GM20431 (cell line): ENCODE data around the gene ADGRG1.

Experiments
- in situ Hi-C: fragments of 300-500 bp; cut with MseI, MboI; formaldehyde crosslinking; loops from one replicate; pipeline ENCODE4 v1.15.0; 2020; ENCODE audit warnings: low sequenced_read_pairs; ENCODE audit not compliant: unreplicated experiment

ADGRG1 gene

DNA sequence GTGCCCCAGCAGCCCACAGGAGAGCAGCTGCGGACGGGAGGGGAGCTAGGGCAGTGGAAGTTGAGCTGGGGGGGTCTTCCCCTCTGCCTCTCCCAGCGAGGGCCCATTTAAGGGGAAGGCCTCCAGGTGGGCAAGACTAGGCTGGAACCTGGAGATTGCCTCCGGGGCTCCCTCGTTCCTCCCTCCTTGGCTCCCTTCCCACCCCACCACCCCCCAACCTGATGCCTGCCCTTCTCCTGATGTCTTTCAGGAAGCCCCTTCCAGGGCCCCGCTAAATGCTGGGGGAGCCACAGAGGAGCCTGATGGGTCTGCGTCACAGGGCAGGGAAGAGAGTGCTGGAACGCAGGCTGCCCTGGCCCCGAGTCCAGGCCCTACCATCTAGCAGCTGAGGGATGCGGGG is 16.7 kb downstream of the ADGRG1 start:
- in situ Hi-C loops: loop anchor here (10.0 kb wide), 1 partner anchor 50 kb away; no protein-coding TSS in a partner anchor

DNA sequence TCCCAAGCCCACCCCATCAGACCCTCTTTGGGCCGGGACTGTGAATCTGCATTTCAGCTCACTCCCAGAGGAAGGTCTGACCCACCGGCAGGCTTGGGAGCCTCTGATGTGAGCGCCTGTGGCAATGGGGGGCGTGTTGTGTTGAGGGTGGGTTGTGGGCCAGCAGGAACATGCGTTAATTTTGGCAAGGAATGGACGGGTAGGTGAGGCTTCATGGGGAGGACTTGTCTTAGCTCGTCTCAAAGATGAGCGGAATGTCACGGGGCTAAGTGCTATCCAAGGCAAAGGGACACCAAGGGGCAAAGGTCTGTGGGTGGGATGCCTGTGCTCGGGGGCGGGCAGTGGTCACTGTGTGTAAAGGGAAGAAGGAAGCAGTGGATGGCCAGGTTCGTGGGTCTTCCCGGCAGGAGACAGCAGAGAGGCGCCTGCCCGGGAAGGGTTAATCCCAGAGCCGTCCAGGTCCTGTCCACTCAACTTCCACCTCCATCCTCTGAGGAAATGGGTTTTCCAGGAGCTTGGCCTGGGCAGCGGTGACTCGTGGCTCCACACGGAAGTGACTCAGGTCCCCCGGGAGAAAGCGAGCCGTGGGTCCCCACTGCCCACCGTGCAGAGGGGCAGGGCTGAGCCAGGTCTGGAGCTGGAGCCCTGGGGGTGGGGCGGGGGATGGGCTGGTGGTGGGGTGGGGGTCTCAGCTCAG is 17.4 kb downstream of the ADGRG1 start:
- in situ Hi-C loops: loop anchor here (10.0 kb wide), 1 partner anchor 51 kb away; no protein-coding TSS in a partner anchor

DNA sequence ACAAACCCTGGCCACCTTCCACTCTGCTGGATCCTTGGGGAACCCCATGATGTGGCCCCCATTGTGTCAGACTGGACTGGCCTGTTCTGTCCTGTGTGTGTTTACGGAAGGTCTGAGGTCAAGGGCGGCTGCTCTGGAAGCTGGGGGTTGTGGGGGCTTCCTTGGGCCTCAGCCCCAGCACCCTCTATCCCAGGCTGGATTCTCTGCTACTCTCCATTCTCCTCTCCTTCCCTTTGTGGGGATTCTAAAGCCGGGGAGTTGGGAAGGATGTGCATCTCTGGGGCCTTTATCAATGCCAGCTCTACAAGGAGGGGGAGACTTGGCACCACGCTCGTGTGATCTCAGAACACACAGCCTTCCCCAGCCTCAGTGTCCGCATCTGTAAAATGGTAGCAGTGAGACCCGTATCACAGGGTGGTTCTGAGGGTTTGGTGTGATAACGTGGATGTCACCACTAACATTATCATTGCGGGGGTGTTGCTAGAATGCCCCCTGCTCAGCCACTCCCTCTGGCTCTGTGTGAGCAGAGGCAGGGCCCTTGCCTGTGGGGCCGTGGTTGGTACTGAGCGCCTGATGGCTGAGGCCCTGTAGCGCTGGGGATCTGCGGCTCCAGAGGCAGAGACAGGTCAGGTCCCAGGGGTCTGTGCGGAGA is 18.1 kb downstream of the ADGRG1 start:
- in situ Hi-C loops: loop anchor here (10.0 kb wide), 1 partner anchor 52 kb away; no protein-coding TSS in a partner anchor

DNA sequence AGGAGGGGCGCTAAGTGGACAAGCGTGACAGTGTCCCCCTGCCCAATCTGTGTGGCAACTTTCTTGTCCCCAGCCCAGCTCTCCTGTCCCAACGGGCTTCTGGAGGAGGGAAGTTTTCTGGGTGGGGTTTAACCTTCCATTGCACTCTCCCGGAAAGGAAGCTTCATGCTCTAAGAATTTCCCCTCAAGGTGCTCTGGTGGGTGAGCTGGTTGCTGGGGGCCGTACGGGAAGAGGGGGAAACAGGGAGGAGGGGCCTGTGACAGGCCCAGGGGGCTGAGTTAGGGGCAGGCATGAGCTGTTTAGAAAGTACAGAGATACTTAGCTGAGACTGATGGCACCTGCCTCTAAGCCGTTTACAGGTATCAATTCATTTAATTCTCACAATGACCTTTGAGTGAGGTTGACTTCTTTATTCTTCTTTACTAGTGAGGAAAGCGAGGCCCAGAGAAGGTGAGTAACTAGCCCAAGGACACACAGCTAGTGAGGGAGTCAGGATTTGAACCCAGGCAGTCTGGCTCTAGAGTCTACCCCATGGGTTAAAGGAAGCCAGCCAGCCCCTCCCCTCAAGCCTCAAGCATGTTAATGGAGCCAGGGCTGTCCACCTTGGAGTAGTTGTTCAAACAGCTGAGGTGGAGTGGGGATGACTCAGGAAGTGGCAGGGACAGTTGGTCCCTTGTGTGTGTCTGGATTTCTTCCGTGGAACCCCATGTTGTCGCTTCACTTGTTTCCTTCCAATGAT is 18.9 kb downstream of the ADGRG1 start:
- in situ Hi-C loops: loop anchor here (10.0 kb wide), 1 partner anchor 53 kb away; no protein-coding TSS in a partner anchor

DNA sequence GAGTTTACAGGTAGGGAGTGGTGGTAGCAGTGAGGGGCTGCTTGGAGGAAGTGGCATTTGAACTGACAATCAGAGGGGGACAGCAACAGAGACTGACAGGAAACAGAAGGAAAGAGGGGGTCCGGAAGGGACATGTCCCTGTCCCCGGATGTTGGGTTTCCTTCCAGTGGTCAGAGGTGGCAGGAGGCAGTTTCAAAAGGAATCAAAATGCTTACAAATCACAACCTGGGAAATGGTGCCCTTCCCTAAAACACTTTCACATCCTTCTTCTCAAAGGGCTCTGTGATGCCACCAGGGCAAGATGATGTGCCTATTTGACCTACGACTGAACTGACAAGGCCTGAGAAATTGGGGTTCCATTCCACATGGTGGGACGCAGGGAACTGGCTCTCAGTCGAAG is 19.7 kb downstream of the ADGRG1 start:
- in situ Hi-C loops: loop anchor here (10.0 kb wide), 1 partner anchor 53 kb away; no protein-coding TSS in a partner anchor

DNA sequence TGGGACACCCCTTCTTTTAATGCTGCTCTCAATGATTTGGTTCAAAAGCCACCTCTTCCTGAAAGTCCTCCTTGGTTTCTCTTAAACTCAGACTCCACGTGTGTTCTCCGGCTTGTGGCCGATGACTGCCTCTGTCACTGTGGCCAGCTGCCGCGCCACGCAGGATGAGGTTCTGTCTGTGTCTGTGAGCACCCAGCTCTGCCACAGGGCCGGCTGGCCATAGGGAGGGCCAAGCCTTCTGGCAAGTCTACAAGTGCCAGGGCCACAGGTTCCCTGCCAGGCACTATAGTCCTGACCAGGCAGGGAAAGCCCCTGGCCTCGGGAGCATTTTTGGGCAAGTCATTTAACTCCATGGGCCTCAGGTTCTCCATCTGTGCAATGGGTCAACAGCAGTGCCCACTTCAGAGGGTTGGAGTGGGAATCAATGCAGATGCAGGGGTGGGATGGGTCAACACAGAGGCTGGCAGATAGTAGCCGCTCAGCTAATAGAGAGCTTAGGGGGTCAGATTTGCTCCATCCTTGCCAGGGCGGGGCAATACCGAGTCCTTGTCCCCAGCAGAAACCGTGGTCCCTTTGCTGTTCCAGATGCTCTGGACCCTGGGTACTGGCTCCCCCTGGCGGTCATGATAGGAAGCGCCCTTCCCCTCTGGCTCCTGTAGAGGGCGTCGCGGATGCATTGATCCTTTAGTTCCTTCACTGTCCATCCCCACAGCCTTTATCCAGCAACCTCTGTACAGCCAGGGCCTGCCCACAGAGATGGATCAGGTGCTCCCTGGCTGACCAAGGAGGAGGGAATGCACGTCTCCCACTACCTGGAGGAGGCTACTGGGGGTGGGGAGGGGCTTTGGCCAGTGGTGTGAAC is 20.4 kb downstream of the ADGRG1 start:
- in situ Hi-C loops: loop anchor here (10.0 kb wide), 1 partner anchor 54 kb away; no protein-coding TSS in a partner anchor

DNA sequence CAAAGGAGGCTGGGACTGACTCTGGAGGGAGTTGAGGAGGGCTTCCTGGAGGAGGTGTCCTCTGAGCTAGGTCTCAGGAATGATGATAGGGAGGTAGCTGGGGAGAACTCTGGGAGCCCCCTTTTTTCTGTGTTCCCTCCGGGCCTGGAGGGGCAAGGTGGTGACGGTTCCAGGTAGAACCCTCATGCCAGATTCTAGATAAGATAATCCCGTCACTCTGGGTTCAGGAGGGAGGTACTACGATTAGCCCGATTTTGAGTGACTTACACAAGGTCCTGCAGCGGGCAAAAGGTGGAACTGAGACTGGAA is 21.0 kb downstream of the ADGRG1 start:
- in situ Hi-C loops: loop anchor here (10.0 kb wide), 1 partner anchor 55 kb away; no protein-coding TSS in a partner anchor

DNA sequence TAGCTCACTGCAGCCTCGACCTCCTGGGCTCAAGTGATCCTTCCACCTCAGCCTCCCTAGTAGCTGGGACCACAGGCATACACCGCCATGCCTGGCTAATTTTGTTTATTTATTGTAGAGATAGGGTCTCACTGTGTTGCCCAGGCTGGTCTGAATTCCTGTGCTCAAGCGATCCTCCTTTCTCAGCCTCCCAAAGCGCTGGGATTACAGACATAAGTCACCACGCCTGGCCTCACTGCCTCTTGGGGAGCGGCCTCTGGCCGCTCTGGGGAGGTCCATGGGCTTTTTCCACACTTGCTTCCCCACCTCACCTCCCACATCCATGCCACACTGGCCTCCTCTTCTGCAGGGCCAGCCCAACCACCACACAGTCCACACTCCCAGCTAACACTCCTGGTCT is 21.4 kb downstream of the ADGRG1 start:
- in situ Hi-C loops: loop anchor here (10.0 kb wide), 1 partner anchor 55 kb away; no protein-coding TSS in a partner anchor

DNA sequence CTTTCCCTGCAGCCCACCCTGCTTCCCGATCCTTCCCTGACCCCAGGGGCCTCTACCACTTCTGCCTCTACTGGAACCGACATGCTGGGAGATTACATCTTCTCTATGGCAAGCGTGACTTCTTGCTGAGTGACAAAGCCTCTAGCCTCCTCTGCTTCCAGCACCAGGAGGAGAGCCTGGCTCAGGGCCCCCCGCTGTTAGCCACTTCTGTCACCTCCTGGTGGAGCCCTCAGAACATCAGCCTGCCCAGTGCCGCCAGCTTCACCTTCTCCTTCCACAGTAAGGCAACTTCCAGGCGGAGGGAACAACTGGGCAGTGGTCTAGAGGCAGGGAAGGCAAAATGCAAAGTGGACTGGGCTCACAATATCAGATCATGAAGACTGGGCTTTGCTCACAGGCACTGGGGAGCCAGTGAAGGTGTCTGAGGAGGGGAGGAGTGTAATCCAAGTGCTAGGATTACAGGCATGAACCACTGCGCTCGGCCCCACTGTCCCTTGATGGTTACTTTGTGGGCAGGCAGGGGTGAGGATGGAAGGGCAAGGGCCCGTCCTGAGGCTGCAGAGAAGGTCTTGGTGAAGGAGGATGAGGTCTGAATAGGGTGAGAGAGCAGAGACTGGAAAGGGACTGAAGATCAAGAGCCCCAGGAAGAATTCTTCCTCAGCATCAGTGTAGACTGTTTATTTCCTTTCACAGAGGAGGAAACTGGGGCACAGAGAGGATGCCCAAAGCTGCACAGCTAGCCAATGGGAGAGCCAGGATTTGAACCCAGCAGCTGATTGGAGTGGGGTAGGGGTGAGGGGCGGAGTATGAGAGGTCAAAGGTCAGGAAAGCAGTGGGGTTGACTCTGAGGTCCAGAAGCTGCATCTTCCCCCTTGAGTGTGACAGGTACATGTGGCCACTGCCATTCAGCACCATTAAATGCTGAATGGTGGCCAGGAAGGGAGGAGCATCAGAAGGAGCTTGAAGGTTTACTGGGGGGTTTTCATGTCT is 23.2 kb downstream of the ADGRG1 start:
- in situ Hi-C loops: no loop called here

DNA sequence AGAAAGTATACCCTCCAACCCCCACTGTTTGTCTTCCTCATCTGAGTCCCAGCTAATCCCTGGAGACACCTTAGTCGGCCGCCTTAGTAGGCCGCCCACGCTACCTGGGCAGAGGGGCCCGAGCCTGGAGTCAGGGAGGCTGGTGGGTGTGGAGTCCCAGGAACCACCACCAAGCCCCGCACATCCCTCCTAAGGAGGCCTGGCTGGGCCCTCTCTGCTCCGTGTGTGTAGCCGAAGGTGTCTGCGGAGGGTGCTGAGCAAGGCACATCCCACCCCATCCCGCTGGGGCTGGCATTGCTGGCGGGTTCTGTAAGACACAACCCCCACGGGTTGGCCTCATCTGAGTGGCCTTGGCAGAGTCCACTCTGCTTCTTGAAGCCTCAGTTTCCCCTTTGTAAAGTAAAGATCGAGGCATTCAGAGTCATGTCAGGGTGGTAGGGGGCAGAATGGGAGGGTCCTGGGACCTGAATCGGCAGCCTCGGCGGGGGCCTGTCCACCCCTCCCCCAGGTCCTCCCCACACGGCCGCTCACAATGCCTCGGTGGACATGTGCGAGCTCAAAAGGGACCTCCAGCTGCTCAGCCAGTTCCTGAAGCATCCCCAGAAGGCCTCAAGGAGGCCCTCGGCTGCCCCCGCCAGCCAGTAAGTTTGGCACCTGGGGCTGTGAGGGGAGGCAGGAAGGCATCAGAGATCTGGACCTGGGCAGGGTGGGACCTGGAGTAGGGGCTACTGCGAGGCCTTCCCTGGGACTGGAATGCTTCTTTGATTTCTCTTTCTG is 24.5 kb downstream of the ADGRG1 start:
- in situ Hi-C loops: no loop called here

DNA sequence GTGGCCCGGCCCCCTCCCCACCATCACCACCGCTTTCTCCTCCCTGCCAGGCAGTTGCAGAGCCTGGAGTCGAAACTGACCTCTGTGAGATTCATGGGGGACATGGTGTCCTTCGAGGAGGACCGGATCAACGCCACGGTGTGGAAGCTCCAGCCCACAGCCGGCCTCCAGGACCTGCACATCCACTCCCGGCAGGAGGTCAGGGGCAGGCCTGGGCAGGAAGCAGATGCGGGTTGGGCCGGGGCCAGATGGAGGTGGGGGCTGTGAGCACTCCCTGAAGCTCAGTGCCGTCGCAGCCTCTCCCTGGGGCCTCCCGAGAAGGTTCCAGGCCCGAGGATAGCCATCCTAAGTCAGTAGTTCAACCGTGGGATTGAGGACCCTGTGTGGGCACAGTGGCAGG is 25.5 kb downstream of the ADGRG1 start:
- in situ Hi-C loops: no loop called here

DNA sequence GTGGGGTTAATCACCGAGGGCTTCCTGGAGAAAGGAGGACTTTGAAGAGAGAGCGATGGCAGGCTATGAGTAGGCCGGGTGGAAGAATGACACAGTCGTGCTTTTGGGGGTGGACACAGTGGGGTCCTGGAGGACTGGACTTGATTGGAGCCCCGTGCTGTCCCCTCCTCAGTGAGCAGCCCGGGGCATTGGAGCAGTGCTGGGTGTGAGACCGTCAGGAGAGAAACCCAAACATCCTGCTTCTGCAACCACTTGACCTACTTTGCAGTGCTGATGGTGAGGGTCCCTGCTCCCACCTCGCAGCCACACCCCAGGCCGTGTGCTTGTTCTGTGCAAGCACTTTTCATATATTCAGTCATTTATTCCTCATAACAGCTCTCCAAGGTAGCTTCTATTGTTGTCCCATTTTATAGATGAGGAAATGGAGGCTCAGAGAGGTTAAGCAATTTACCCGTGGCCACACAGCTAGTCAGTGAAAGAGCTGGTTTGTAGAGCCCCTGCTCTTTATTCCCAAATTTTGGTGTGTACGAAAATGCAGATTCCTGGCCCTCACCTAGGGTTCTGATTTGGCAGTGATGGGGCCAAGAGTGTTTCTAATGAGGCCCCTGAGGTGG is 28.0 kb downstream of the ADGRG1 start:
- in situ Hi-C loops: no loop called here

DNA sequence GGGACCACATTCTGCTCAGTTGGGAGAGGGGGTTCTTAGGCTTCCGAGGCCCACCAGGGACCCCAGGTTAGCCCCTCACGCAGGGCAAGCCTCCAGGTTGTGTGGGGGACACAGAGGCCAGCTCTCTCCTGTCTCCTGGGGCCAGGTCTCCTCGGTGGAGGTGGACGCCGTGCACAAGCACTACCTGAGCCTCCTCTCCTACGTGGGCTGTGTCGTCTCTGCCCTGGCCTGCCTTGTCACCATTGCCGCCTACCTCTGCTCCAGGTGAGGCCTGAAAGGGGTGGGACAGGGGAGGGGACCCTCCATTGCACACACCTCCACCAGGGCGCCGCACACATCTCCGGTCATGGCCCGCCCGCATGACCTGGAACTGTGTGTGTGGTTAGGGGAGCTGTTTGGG is 28.8 kb downstream of the ADGRG1 start:
- in situ Hi-C loops: no loop called here

DNA sequence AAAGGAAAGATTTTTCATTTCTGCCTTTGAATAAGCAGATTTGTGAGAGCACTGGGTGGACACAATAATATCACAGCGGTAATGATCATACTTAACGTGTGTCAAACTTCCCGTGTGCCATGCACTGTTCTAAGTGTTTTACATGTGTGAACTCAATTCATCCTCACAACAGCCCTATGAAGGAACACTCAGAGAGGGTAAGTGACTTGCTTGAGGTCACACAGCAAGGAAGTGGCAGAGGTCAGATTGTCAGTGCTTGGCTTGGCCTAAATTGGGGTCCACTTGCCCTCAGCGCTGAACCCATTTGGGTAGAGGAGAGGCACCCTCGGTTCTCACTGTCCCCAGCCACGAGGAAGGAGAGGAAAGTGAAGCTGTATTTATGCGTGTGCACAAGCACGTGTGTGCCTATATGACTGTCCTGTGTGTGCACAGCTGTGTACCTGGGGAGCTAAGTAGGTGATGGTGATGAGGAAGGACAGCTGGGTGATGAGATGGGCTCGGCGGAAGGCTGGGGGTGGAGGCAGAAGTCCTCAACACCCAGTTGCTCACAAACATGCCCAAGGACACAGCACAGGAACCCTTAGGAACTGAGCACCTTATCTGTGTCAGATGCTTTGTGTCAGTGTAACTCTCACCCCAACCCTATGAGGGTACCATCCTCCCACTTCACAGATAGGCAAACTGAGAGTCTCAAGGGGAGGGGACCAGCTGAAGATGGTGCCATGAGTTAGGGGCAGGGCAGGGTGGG is 29.9 kb downstream of the ADGRG1 start:
- in situ Hi-C loops: no loop called here

DNA sequence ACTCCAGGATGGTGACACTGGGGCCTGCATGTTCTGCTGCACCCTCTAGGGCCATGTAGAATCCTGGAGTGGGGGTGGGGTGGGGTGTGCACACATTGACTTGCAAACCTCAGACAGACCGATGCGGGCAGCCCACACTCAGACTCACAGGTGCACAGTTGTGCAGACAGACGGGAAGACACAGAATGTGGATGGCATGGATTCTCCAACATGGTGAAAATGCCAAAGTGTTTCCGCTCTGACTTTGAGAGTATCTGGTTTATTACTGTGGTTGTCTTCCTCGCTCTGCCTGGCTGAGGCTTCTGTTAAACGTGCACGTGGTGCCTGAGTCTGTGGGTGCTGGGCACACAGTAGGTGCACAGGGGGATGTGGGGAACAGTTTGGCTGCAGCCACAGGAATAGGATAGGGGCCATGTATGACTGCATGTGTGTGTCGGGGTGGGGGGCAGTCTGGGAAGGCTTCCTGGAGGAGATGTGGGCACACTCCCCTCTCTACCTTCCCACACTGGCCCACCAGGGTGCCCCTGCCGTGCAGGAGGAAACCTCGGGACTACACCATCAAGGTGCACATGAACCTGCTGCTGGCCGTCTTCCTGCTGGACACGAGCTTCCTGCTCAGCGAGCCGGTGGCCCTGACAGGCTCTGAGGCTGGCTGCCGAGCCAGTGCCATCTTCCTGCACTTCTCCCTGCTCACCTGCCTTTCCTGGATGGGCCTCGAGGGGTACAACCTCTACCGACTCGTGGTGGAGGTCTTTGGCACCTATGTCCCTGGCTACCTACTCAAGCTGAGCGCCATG is 30.6 kb downstream of the ADGRG1 start:
- in situ Hi-C loops: no loop called here
